HG02610 (cell line): ENCODE data around the gene TMEM167A.
A peak's percentile ranks its signal among the peaks of the same experiment; 100 is the strongest.

Experiments used
- ATAC-seq: cut with Tn5 transposase; IDR thresholded peaks from one replicate; pipeline ENCODE4 v1.9.1; 2021; ENCODE audit warnings: mild to moderate bottlenecking, moderate library complexity; ENCODE audit not compliant: unreplicated experiment

The TMEM167A gene, protein sequence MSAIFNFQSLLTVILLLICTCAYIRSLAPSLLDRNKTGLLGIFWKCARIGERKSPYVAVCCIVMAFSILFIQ

GRCh38 chr5:83076742-83077661, at the start of gene TMEM167A, which contains the start of gene XRCC4:
Gene TMEM167A, minus strand, starts transcription at chr5:83077394. Its CDS starts 71 bp downstream, at chr5:83077323.
Gene XRCC4, plus strand, starts transcription at chr5:83077547. Its CDS starts 27,373 bp downstream, at chr5:83104920.
- peak; percentile 99 for ATAC-seq

- no peak for ATAC-seq
These were observed 49.3 kb upstream of the TMEM167A start for GRCh38 chr5:83126501-83126900.

DNA sequence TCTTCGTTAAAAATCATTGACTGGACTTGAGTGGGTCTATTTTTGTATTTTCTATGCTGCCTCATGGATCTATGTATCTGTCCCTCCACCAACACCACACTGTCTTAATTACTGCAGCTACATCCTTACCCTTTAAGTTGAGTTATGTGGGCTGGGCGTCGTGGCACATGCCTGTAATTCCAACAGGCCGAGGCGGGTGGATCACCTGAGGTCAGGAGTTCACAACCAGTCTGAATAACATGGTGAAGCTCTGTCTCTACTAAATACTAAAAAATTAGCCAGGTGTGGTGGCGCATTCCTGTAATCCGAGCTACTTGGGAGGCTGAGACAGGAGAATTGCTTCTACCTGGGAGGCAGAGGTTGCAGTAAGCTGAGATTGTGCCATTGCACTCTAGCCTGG, 48.4 kb upstream of the TMEM167A start:
- ATAC-seq = no peak

- ATAC-seq = no peak
These were observed 47.4 kb upstream of the TMEM167A start for GRCh38 chr5:83124593-83124992.

DNA sequence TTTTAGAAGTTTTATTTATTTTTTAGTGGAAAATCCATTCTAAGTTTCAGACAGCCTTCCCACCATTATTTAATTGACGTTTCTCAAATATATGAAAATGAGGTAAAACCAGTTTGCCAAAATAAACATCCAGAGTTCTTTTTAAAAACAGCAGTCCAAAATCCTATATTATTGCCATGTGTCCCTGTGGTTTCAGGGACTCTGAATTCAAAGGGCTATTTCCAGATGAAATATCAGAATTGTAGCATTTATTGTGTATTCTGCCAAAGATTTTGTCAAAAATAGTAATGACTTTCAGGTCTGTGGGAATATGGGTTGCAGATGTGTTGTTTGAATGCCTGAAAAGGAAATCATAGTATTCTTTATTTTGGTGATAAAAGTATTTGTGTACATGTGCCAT, 41.8 kb upstream of the TMEM167A start:
- ATAC-seq = no peak

DNA sequence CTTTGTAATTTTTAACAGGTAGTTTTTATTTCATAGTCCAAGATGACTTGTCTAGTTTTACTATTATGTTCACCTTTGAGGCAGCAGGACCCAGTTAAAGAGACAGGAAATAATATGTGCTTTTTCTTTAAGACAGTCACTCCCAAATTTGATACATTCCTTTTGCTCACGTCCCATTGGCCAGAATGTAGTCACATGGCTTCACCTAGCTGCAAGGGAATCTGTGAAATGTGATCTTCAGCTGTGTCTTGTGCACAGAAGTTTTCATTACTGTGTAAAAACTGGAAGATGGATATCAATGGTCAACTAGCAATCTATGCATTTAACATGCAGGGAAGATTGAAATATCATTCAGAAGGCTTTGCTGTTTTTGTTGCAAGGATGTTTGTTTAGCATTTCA, 41.3 kb upstream of the TMEM167A start:
- ATAC-seq = no peak

- no peak for ATAC-seq
These were observed 38.6 kb upstream of the TMEM167A start for GRCh38 chr5:83115816-83116215.

- no peak for ATAC-seq
These were observed 32.2 kb upstream of the TMEM167A start for GRCh38 chr5:83109380-83109779.

GRCh38 chr5:83107692-83108420, 30.7 kb upstream of the TMEM167A start:
- no peak for ATAC-seq

DNA sequence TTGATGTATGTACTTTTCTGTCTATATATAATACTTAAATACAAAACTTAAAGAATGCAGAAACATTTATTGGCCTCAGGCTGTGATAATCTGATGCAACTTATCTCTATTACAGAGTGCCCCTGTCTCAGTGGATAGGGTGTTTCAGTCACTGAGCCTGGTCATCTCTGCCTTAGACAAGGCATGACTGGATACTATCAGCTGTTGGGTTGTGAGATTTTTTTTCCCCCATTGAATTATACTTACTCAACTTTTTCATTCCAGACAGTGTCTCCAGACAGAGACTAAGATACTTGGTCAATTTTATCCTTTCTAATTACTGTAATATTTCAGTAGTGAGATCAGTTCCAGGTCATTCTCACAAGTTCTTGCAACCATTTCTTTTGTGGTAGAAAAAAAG, 26.8 kb upstream of the TMEM167A start:
- no peak for ATAC-seq

DNA sequence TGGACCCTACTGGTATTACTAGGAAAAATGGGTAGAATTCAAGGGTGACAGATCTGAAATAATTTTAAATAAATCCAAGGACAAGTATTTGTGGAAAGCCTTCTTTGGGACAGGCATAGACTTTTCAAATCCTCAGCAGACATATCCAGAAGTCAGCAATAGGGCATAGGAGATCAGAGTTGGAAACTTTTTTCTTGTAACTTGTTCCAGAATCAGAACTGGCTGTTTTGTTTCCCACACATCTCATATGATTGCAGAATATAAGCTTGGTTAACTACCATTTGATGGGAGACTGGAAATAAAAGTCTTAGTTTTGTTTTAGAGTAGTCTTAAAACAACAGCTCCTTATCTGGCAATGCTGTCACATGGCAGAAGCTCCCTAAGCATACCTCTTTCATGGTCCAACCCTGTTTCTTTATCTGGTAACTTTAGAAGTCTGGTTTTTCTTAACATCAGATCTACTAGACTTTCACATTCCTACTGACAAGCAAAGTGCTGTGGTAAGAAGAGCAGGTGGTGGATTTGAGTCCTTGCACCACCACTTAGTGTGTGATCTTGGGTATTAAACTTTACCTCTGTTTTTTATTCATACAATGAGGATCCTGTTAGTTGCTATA, 25.3 kb upstream of the TMEM167A start:
- no peak for ATAC-seq

DNA sequence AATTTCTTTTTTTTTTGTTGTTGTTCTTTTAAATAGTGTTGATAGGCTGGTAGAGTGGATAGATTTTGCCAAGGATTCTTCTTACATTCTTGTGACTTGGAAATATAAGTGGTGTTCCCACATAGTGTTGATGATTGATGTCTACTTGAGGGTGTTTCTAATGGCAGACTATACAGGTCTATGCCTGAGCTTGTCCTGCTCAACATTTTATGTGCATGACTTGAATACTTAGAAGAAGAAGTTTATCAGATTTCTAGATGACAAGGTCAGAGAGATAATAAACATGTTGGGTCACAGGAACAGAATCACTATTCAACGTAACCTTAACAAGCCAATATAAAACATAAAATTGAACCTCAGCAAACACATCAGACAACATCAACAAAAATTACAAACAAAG, 24.3 kb upstream of the TMEM167A start:
- no peak for ATAC-seq

- ATAC-seq = no peak
These were observed 22.3 kb upstream of the TMEM167A start for GRCh38 chr5:83099445-83099844.

GRCh38 chr5:83099001-83099400, 21.8 kb upstream of the TMEM167A start:
- no peak for ATAC-seq

GRCh38 chr5:83097689-83098231, 20.6 kb upstream of the TMEM167A start:
- ATAC-seq = no peak

- ATAC-seq = no peak
These were observed 19.6 kb upstream of the TMEM167A start for GRCh38 chr5:83096660-83097339.

DNA sequence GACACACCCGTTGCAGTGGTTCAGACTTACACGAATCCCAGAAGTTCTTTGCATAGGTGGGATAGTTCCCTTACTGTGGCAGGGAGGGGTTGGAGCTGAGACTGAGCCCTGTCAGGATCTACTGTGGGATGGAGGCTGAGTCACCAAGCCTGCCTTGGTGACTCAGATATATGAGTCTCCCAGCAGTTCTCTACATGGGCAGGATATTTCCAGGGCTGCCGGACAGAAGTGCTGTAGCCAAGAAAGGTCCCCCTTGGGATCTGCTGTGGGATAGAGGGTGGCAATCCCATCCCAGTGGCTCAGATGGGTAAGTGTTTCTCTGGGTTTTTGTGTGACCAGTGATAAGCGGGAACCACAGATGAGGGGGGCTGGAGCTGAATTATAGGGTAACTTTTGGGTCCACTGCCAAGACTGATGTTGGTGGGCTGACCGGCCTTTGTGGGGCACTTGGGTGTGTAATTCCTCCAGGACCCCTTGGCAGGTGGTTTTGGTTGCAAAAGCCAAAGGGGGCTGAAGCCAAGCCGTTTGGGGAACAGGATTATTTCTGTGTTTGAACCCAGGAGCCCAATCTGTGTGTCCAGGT, 18.9 kb upstream of the TMEM167A start:
- no peak for ATAC-seq

GRCh38 chr5:83095163-83095956, 18.2 kb upstream of the TMEM167A start:
- ATAC-seq = no peak

GRCh38 chr5:83093692-83094091, 16.5 kb upstream of the TMEM167A start:
- ATAC-seq = no peak
